KMS-11 (cell line): ENCODE results near the gene GUCD1.
"Not testable (repeated sequence)": the region's sequence is repeated elsewhere in the genome, so short reads cannot be mapped to it uniquely, and the experiment has no call there.

Source experiments
- H2AFZ ChIP-seq: fragments of 200-600 bp; sonication (generic); 2 replicates; pipeline ENCODE4 v1.6.1; 2016; ENCODE audit warnings: antibody characterized with exemption, mixed run types, low read depth
- H3K27ac ChIP-seq: fragments of 200-600 bp; sonication (generic); 2 replicates; pipeline ENCODE4 v1.6.1; 2016; ENCODE audit warnings: mild to moderate bottlenecking, mixed run types
- H3K27me3 ChIP-seq: fragments of 200-600 bp; sonication (generic); 2 replicates; pipeline ENCODE4 v1.6.1; 2017; ENCODE audit warnings: mild to moderate bottlenecking, low read depth, mixed run types, moderate library complexity; ENCODE audit not compliant: insufficient read depth
- H3K36me3 ChIP-seq: fragments of 200-600 bp; sonication (generic); 2 replicates; pipeline ENCODE4 v1.6.1; 2017; ENCODE audit warnings: mild to moderate bottlenecking, mixed run types; ENCODE audit not compliant: insufficient read depth
- H3K4me1 ChIP-seq: fragments of 200-600 bp; sonication (generic); 2 replicates; pipeline ENCODE4 v1.6.1; 2016; ENCODE audit warnings: mild to moderate bottlenecking, low read depth, mixed run types; ENCODE audit not compliant: poor library complexity, severe bottlenecking
- H3K4me2 ChIP-seq: fragments of 200-600 bp; sonication (generic); 2 replicates; pipeline ENCODE4 v1.7.0; 2016; ENCODE audit warnings: mild to moderate bottlenecking, mixed run types
- H3K4me3 ChIP-seq: fragments of 200-600 bp; sonication (generic); IDR thresholded peaks from 2 replicates; pipeline ENCODE4 v1.6.1; 2017; ENCODE audit warnings: low read depth, low read length, mixed read lengths; ENCODE audit not compliant: insufficient read depth
- H3K79me2 ChIP-seq: fragments of 200-600 bp; sonication (generic); 2 replicates; pipeline ENCODE4 v1.6.1; 2016; ENCODE audit warnings: low read depth, mixed run types; ENCODE audit not compliant: insufficient read depth
- H3K9ac ChIP-seq: fragments of 200-600 bp; sonication (generic); 2 replicates; pipeline ENCODE4 v1.6.1; 2016; ENCODE audit warnings: mild to moderate bottlenecking, mixed run types
- H4K20me1 ChIP-seq: fragments of 200-600 bp; sonication (generic); 2 replicates; pipeline ENCODE4 v1.6.1; 2016; ENCODE audit warnings: mild to moderate bottlenecking, mixed run types; ENCODE audit not compliant: insufficient read depth
- CTCF ChIP-seq: fragments of 200-600 bp; sonication (generic); conservative IDR thresholded peaks from 2 replicates; pipeline ENCODE4 v1.6.1; 2017; ENCODE audit warnings: low read depth, mild to moderate bottlenecking, antibody characterized with exemption, low read length, moderate library complexity, mixed read lengths

The GUCD1 gene

GRCh38 chr22:24554313-24555164 lies at the start of gene GUCD1:
TSS of gene GUCD1 (minus strand) at chr22:24555138. CDS start at chr22:24554991, 147 bp downstream.
- H3K79me2 ChIP-seq: peaks cover 86% of the 10 kb centered on the region
- peak within 1 kb of the TSS; percentile 100 for H3K4me2 ChIP-seq
- H3K27me3 ChIP-seq: no peaks in the 10 kb centered on the region
- H3K36me3 ChIP-seq: 0 out of 2 replicates have a peak, but pooled peaks cover 8% of the 10 kb centered on the region
- no peaks in the 10 kb centered on the region for H4K20me1 ChIP-seq
- peaks cover 55% of the 10 kb centered on the region for H3K4me1 ChIP-seq
- peak within 1 kb of the TSS; percentile 92 for H3K9ac ChIP-seq
- H3K4me3 ChIP-seq: peak within 1 kb of the TSS; percentile 40
- peak within 1 kb of the TSS; percentile 86 for H3K27ac ChIP-seq
- peak within 1 kb of the TSS; percentile 89 for H2AFZ ChIP-seq
- TF ChIP-seq CTCF: no peak

DNA sequence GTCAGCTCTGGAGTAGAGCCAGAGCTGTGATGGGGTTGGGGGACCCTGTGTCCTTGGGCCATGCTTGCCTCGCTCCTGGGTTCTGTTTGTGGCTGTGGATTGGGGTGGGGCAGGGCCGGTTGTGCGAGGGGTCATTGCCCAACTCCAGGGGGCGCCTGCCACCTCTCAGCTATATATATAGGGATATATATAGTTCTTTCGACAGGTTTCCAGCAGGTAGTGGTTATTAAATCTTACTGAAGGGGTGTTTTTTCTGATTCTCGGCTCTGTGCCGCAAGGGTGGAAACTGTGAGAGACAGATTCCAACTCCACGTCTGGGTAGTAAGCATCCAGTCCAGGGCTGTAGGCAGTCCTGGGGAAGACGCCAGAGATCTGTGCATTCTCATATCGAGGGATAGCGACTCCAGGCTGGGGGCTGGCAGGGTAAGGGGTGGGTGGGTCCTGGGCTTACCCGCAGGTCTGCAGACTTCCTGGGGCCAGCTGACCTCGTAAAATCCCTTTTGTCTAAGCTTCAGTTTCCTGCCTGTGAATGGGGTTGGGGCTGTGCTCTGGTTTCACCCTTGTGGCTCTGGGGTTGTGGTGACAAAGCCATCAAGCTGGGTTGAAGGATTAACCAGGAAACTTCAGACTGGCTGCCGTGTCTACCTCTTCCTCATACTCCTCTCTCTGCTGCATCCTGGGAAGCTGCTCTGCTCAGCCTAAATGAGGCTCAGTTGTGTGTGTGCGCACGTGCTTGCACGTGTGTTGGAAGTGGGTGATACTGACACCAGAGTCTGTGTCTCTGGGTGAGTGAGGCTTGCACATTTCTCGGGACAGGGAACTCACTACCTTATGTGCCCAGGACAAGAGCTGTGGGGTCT lies 49.1 kb upstream of the GUCD1 start:
- not testable (repeated sequence) for H4K20me1 ChIP-seq, H3K36me3 ChIP-seq, H3K4me3 ChIP-seq, H3K27me3 ChIP-seq
- Histone ChIP-seq H2AFZ (peak overlapping the region; percentile 49; the same call in 1 of the 2 replicates), H3K27ac (peak overlapping the region; percentile 90), H3K9ac (peak overlapping the region; percentile 75), H3K4me1 (peaks cover 53% of the 10 kb centered on the region), H3K79me2 (peaks cover 19% of the 10 kb centered on the region; the same call in 1 of the 2 replicates), H3K4me2 (peak overlapping the region; percentile 85)
- peak; percentile 47 for TF ChIP-seq CTCF

GRCh38 chr22:24602847-24603769 lies 48.2 kb upstream of the GUCD1 start, which contains the start of gene GGT1:
TSS of gene GGT1 (plus strand) at chr22:24603193. CDS start at chr22:24611082, 7,889 bp downstream.
- peak within 1 kb of the TSS; percentile 49; the same call in 1 of the 2 replicates for H2AFZ ChIP-seq
- H3K79me2 ChIP-seq: peaks cover 11% of the 10 kb centered on the region; the same call in 1 of the 2 replicates
- not testable (repeated sequence) for H4K20me1 ChIP-seq, H3K27me3 ChIP-seq, H3K36me3 ChIP-seq, H3K4me3 ChIP-seq
- peak within 1 kb of the TSS; percentile 75 for H3K9ac ChIP-seq
- H3K4me2 ChIP-seq: peak within 1 kb of the TSS; percentile 85
- H3K4me1 ChIP-seq: peaks cover 57% of the 10 kb centered on the region
- H3K27ac ChIP-seq: peak within 1 kb of the TSS; percentile 90

GRCh38 chr22:24602105-24602749 lies 47.3 kb upstream of the GUCD1 start:
- not testable (repeated sequence) for H4K20me1 ChIP-seq, H3K9ac ChIP-seq, H3K4me3 ChIP-seq, H3K4me2 ChIP-seq, H3K36me3 ChIP-seq, H3K79me2 ChIP-seq, H3K27me3 ChIP-seq
- H3K27ac ChIP-seq: 0 out of 2 replicates have a peak overlapping the region, but pooled peaks have one; percentile 90
- H3K4me1 ChIP-seq: peaks cover 62% of the 10 kb centered on the region
- peak overlapping the region; percentile 29; the same call in 1 of the 2 replicates for H2AFZ ChIP-seq
